HG02763 (cell line): ENCODE measurements around the gene RNU6-8.

ENCODE experiments used
- ATAC-seq: cut with Tn5 transposase; IDR thresholded peaks from one replicate; pipeline ENCODE4 v1.9.1; 2021; ENCODE audit warnings: mild to moderate bottlenecking, moderate library complexity; ENCODE audit not compliant: unreplicated experiment

The RNU6-8 gene

DNA sequence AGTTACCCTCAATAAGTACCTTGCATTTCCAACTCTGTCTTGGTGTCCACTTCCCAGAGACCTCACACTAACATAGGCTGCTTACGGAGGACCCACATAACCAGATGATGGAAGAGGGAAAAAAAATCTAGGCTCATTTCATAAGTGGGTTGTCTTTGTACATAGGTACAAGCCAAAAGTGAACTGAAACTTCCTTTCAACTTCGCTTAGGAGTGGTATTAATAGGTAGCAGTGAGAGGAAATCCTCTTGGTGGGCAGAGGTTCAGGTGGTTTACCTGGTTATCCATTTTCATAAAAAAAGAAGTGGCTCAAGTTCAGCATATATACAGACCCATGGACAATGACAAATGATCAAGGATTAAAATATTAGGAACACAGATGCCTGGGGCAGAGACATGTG, 37.0 kb downstream of the RNU6-8 start:
- no peak for ATAC-seq
